Chondrocyte (in vitro differentiated cells): ENCODE results near the gene DUSP2. TPM values are rescaled to one million over a fixed set of nuclear protein-coding genes. Genes with fewer than 3 reads are reported as not detected.

ENCODE experiments used
- DNase-seq: peaks from one replicate; pipeline ENCODE4 v3.0.0; 2021; ENCODE audit warnings: mixed read lengths, low spot score
- H3K27ac Mint-ChIP-seq: one replicate; pipeline ENCODE4 v1.8.0; 2021; ENCODE audit warnings: mild to moderate bottlenecking, moderate library complexity, mixed read lengths; ENCODE audit not compliant: unreplicated experiment
- H3K27me3 Mint-ChIP-seq: 2 replicates; pipeline ENCODE4 v1.8.0; 2021; ENCODE audit warnings: low read depth, mixed read lengths
- H3K36me3 Mint-ChIP-seq: 2 replicates; pipeline ENCODE4 v1.8.0; 2021; ENCODE audit warnings: low read depth, mixed read lengths
- H3K4me1 Mint-ChIP-seq: 2 replicates; pipeline ENCODE4 v1.8.0; 2021; ENCODE audit warnings: low read depth, mild to moderate bottlenecking, mixed read lengths
- H3K4me3 Mint-ChIP-seq: one replicate; pipeline ENCODE4 v1.8.0; 2021; ENCODE audit warnings: mild to moderate bottlenecking, moderate library complexity, mixed read lengths; ENCODE audit not compliant: unreplicated experiment
- H3K9me3 Mint-ChIP-seq: 2 replicates; pipeline ENCODE4 v1.8.0; 2021; ENCODE audit warnings: low read depth, mixed read lengths
- CTCF ChIP-seq: fragments of 200-600 bp; sonication (generic); IDR thresholded peaks from 2 replicates; pipeline ENCODE4 v1.5.0; 2021; ENCODE audit warnings: antibody characterized with exemption, mild to moderate bottlenecking, moderate library complexity
- total RNA-seq: library from RNA; stranded (reverse); gene quantifications from 3 replicates; pipeline ENCODE4 v1.2.1, GENCODE V29; 2021

DUSP2 gene
- total RNA-seq, 1 donor from 2014 or later, result 1.1 TPM

- no peaks in the 10 kb centered on the region for H3K36me3 Mint-ChIP-seq
- no peak overlapping the region for H3K27ac Mint-ChIP-seq
- H3K27me3 Mint-ChIP-seq, result peaks cover 49% of the 10 kb centered on the region
- H3K4me3 Mint-ChIP-seq, result no peak overlapping the region
- no peaks in the 10 kb centered on the region for H3K4me1 Mint-ChIP-seq
- DNase-seq, result no peak
- no peak for TF ChIP-seq CTCF
- H3K9me3 Mint-ChIP-seq, result no peaks in the 10 kb centered on the region
Measured at GRCh38 chr2:96120991-96121390, 24.2 kb downstream of the DUSP2 start.

GRCh38 chr2:96120091-96120720 lies 25.0 kb downstream of the DUSP2 start:
- peak; percentile 58 for DNase-seq
- H3K36me3 Mint-ChIP-seq, result peaks cover 2% of the 10 kb centered on the region
- H3K27me3 Mint-ChIP-seq, result peaks cover 50% of the 10 kb centered on the region
- no peaks in the 10 kb centered on the region for H3K4me1 Mint-ChIP-seq
- H3K4me3 Mint-ChIP-seq, result no peak overlapping the region
- no peak overlapping the region for H3K27ac Mint-ChIP-seq
- H3K9me3 Mint-ChIP-seq, result no peaks in the 10 kb centered on the region
- no peak for TF ChIP-seq CTCF

GRCh38 chr2:96119389-96119751 lies 25.9 kb downstream of the DUSP2 start:
- Mint-ChIP-seq H3K36me3 (peaks cover 2% of the 10 kb centered on the region), H3K4me3 (no peak overlapping the region), H3K27me3 (peaks cover 43% of the 10 kb centered on the region), H3K9me3 (no peaks in the 10 kb centered on the region), H3K4me1 (no peaks in the 10 kb centered on the region), H3K27ac (no peak overlapping the region)
- peak; percentile 46 for DNase-seq
- no peak for TF ChIP-seq CTCF

- Mint-ChIP-seq H3K4me1 (no peaks in the 10 kb centered on the region), H3K9me3 (no peaks in the 10 kb centered on the region), H3K27me3 (peaks cover 43% of the 10 kb centered on the region), H3K36me3 (peaks cover 2% of the 10 kb centered on the region), H3K4me3 (no peak overlapping the region), H3K27ac (no peak overlapping the region)
- peak; percentile 84 for DNase-seq
- no peak for TF ChIP-seq CTCF
Measured at GRCh38 chr2:96118698-96119388, 26.4 kb downstream of the DUSP2 start.

- peaks cover 2% of the 10 kb centered on the region for H3K36me3 Mint-ChIP-seq
- H3K4me3 Mint-ChIP-seq, result peak overlapping the region; percentile 19
- no peaks in the 10 kb centered on the region for H3K9me3 Mint-ChIP-seq
- TF ChIP-seq CTCF, result no peak
- H3K4me1 Mint-ChIP-seq, result no peaks in the 10 kb centered on the region
- no peak overlapping the region for H3K27ac Mint-ChIP-seq
- DNase-seq, result peak; percentile 75
- peaks cover 43% of the 10 kb centered on the region for H3K27me3 Mint-ChIP-seq
Measured at GRCh38 chr2:96117701-96118588, 27.3 kb downstream of the DUSP2 start.
